Upper lobe of left lung (tissue), 6 donors: ENCODE results near the gene JMJD8. TPM values are rescaled to one million over a fixed set of nuclear protein-coding genes. Genes with fewer than 3 reads are reported as not detected.

Experiments
- ATAC-seq, 2 donors: fragments of 200-7000 bp; cut with Tn5 transposase; one replicate each; pipeline ENCODE4 v1.9.1; 2022; ENCODE audit warnings: mild to moderate bottlenecking in 2 of 2, moderate library complexity in 2 of 2; ENCODE audit not compliant: low FRiP score in 2 of 2
- DNase-seq, 2 donors: peaks; one replicate each; pipeline ENCODE4 v3.0.0-alpha.2; 2019 to 2020
- H3K27ac ChIP-seq, 4 donors: fragments of 200-600 bp; sonication (generic); one replicate each; pipeline ENCODE4 v1.5.1; 2016 to 2019
- H3K27me3 ChIP-seq, 4 donors: fragments of 200-600 bp; sonication (generic); one replicate each; pipeline ENCODE4 v1.5.1; 2017 to 2019
- H3K36me3 ChIP-seq, 4 donors: fragments of 200-600 bp; sonication (generic); one replicate each; pipeline ENCODE4 v1.5.1; 2016 to 2019
- H3K4me1 ChIP-seq, 4 donors: fragments of 200-600 bp; sonication (generic); one replicate each; pipeline ENCODE4 v1.5.1; 2018 to 2019
- H3K4me3 ChIP-seq, 4 donors: fragments of 200-600 bp; sonication (generic); one replicate each; pipeline ENCODE4 v1.5.1; 2017 to 2019; ENCODE audit warnings: mild to moderate bottlenecking in 2 of 4, moderate library complexity in 1 of 4
- H3K9me3 ChIP-seq, 4 donors: fragments of 200-600 bp; sonication (generic); one replicate each; pipeline ENCODE4 v1.5.1; 2018 to 2019
- EP300 ChIP-seq, 4 donors: sonication (generic); formaldehyde crosslinking; IDR thresholded peaks; one replicate each; pipeline ENCODE4 v1.5.1; 2017; ENCODE audit warnings: antibody characterized with exemption in 4 of 4, control low read depth in 2 of 4
- POLR2A ChIP-seq, 4 donors: fragments of 450-650 bp; IDR thresholded peaks; one replicate each; pipeline ENCODE4 v1.5.1; 2016 to 2017; ENCODE audit warnings: antibody characterized with exemption in 4 of 4, mild to moderate bottlenecking in 2 of 4
- POLR2AphosphoS5 ChIP-seq, 2 donors: sonication (generic); formaldehyde crosslinking; IDR thresholded peaks; one replicate each; pipeline ENCODE4 v1.5.1; 2017; ENCODE audit warnings: antibody characterized with exemption in 2 of 2
- WGBS, 2 donors: methylation state at CpG; one replicate each; pipeline ENCODE4 v1.1.5; 2017 to 2018; 5-methylcytosine and 5-hydroxymethylcytosine counted together
- total RNA-seq, 6 donors: library from RNA; depleted of rRNA in 4 of 6; stranded (reverse); fragments of >200 nt in 4 of 6; gene quantifications; one replicate each; pipeline versions ENCODE4 v1.1.0 to v1.2.1, GENCODE V29; 2016 to 2021
- TF ChIP-seq, protein P1 (sequence below), 6 experiments: fragments of 450-650 bp in 4 of 6; fragments of 200-600 bp in 2 of 6; sonication (generic) in 2 of 6; IDR thresholded peaks; one replicate each; pipeline ENCODE4 v1.5.1; 2016 to 2019; ENCODE audit warnings: antibody characterized with exemption in 6 of 6
- donor health status: DM: no; HTN: no; CAD: no; lungs with moderate emphysema.
- donor health status: DM: no; HTN: yes; CAD: no; lungs with severe emphysema.

The JMJD8 gene
- total RNA-seq, 6 donors from 2014 or later = 60.0 to 109 (median 65.5) TPM

DNA sequence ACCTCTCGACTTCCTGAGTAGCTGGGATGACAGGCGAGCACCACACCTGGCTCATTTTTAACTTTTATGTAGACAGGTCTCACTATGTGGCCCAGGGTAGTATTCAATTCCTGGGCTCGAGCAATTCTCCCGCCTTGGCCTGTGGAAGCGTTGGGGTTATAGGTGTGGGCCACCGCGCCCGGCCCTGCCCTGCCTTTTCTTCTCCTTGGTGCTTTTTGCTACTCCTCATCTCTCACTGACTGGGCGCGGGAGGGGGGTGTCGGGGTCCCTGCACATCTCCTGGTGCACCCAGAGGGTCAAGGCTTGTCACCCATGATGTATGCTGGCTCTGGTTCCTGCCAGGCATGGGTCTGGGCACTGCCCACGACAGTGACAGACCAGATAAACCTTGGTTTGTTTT, 39.6 kb downstream of the JMJD8 start:
- H3K27ac ChIP-seq = no peak overlapping the region
- H3K4me3 ChIP-seq = no peak overlapping the region
- no peaks in the 10 kb centered on the region for H3K9me3 ChIP-seq
- ATAC-seq (no peak), DNase-seq (peak in 1 of 2 donors; percentile 74)
- H3K27me3 ChIP-seq = no peaks in the 10 kb centered on the region
- TF ChIP-seq, protein P1, sequence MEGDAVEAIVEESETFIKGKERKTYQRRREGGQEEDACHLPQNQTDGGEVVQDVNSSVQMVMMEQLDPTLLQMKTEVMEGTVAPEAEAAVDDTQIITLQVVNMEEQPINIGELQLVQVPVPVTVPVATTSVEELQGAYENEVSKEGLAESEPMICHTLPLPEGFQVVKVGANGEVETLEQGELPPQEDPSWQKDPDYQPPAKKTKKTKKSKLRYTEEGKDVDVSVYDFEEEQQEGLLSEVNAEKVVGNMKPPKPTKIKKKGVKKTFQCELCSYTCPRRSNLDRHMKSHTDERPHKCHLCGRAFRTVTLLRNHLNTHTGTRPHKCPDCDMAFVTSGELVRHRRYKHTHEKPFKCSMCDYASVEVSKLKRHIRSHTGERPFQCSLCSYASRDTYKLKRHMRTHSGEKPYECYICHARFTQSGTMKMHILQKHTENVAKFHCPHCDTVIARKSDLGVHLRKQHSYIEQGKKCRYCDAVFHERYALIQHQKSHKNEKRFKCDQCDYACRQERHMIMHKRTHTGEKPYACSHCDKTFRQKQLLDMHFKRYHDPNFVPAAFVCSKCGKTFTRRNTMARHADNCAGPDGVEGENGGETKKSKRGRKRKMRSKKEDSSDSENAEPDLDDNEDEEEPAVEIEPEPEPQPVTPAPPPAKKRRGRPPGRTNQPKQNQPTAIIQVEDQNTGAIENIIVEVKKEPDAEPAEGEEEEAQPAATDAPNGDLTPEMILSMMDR (IDR thresholded peaks at IDR 0.05) = no peak
- no peak for TF ChIP-seq EP300 (IDR thresholded peaks at IDR 0.05)
- no peak for TF ChIP-seq POLR2AphosphoS5 (IDR thresholded peaks at IDR 0.05)
- no peak for TF ChIP-seq POLR2A (IDR thresholded peaks at IDR 0.05)
- H3K36me3 ChIP-seq = no peaks in the 10 kb centered on the region
- H3K4me1 ChIP-seq = peaks cover 28 to 91% (median 57%) of the 10 kb centered on the region in 4 donors
- 91% methylated on average over 12 of the region's 12 CpGs for WGBS, 2 donors

DNA sequence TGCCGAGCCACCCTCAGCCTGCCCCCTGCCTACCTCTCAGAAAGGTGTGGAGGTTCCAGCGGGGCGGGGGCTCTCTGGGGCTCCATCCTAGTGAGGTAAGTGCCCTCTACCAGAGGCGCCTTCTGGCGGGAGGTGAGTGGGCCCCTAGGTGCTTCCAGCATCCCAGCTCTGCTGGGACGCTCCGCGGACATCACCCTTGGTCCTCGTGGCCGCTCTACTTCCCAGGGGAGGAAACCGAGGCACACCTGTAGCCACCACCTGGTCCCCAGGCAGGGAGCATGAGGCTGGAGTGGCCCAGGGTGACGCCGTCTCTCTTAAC, 41.1 kb downstream of the JMJD8 start:
- no peaks in the 10 kb centered on the region for H3K36me3 ChIP-seq
- 88 to 92% methylated on average over 1 to 7 of the region's 13 CpGs for WGBS, 2 donors
- peak in 1 of 2 donors; percentile 74 for DNase-seq
- no peaks in the 10 kb centered on the region for H3K9me3 ChIP-seq
- H3K27ac ChIP-seq = peak overlapping the region; percentile 85 to 89 (median 88)
- peaks cover 23 to 80% (median 49%) of the 10 kb centered on the region in 4 donors for H3K4me1 ChIP-seq
- no peak for ATAC-seq
- H3K27me3 ChIP-seq = no peaks in the 10 kb centered on the region
- H3K4me3 ChIP-seq = peak overlapping the region in 3 of 4 donors; percentile 91 to 97 (median 94)
- TF ChIP-seq POLR2A (IDR thresholded peaks at IDR 0.05) = no peak
- no peak for TF ChIP-seq POLR2AphosphoS5 (IDR thresholded peaks at IDR 0.05)
- TF ChIP-seq, protein P1 (IDR thresholded peaks at IDR 0.05) = no peak
- no peak for TF ChIP-seq EP300 (IDR thresholded peaks at IDR 0.05)

DNA sequence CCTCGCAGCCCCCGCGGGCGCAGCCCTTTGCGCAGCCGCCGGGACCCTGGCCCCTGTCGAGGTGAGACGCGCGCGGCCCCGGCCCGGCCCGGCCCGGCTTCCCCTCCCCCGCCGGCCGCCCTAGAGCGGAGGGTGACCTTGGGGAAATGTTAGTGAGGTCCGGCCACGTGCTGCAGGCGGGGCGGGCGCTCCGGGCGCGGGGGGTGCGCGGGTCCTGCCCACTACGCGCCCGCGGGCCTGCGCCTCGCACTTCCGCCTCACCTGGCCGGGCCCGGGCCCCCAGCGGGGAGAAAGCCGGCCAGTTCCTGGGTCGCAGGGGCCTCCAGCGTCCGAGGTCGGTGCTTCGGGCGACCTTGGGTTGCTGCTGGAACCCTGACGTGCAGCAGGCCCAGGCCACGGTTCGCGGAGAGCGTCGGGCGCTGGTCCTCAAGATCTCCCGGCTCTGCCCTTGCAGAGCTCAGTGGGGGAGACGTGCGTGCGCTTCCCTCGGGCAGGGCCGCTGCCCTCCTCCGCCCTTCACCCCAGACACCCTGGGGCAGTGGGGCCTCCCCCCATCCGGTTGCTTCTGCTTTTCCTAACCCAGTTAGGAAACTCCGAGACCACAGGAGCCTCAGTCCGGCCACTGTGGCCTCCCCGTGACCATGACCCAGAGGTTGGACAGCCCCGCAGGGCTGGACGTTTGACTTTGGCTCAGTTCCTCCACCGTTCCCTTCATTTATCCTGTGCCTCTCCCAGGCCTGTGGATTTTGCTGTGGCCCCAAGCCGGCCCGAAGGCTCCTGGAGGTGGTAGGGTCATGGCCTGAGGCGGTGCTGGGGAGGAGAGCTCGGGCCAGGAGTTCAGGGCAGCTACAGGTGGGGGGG, 41.7 kb downstream of the JMJD8 start:
- peak; percentile 79 to 95 for DNase-seq
- no peaks in the 10 kb centered on the region for H3K9me3 ChIP-seq
- TF ChIP-seq POLR2A (IDR thresholded peaks at IDR 0.05) (peak in 1 of 4 donors; percentile 50), EP300 (IDR thresholded peaks at IDR 0.05) (no peak), POLR2AphosphoS5 (IDR thresholded peaks at IDR 0.05) (peak in 1 of 2 donors; percentile 30)
- TF ChIP-seq, protein P1 (IDR thresholded peaks at IDR 0.05) = peak in 1 of 6 experiments; percentile 6
- no peaks in the 10 kb centered on the region for H3K36me3 ChIP-seq
- peak; percentile 50 for ATAC-seq
- 0 to 9% methylated on average over 5 to 29 of the region's 72 CpGs for WGBS, 2 donors
- peak overlapping the region; percentile 91 to 97 (median 94) for H3K4me3 ChIP-seq
- H3K27me3 ChIP-seq = no peaks in the 10 kb centered on the region
- H3K27ac ChIP-seq = peak overlapping the region; percentile 85 to 89 (median 88)
- peaks cover 22 to 80% (median 49%) of the 10 kb centered on the region in 4 donors for H3K4me1 ChIP-seq

DNA sequence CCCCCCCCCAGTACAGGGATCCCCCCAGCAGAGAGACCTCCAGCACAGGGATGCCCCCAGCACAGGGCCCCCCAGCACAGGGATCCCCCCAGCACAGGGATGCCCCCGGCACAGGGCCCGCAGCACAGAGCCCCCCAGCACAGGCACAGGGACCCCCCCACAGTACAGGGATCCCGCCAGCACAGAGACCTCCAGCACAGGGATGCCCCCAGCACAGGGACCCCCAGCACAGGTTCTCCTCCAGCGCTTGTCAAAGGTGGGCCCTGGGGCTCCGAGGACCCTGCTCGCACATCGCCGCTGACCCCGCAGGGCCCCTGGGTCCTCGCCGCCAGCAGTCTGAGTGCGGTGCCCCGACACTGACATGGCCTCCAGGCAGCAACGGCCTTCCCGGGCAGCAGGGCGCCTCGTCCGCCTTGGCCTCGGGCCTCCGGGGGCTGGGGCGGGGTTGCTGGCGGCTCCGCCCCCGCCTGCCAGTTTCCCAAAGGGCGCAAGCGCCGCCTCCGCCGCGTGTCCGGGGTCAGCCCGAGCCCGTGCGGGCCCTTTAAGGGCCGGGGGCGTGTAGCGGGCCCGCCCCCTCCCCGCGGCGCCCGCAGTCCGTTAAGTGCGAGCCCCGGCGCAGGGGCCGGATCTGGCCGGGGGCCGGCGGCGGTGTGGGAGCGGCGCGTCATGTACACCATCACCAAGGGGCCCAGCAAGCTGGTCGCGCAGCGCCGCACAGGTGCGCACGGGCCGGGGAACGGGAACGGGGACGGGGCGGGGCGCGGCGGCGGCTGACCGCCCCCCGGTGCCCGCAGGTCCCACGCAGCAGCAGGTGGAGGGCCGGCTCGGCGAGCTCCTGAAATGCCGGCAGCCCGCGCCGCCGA, 42.6 kb downstream of the JMJD8 start, which contains the start of gene MCRIP2:
Gene MCRIP2, plus strand, starts transcription at position 503 of the 863 bp plus-strand sequence. Its CDS starts 164 bp downstream, at position 667.
- peaks cover 21 to 75% (median 47%) of the 10 kb centered on the region in 4 donors for H3K4me1 ChIP-seq
- no peaks in the 10 kb centered on the region for H3K36me3 ChIP-seq
- WGBS, 2 donors = no CpG with 5 or more reads among the region's 81 CpGs
- H3K27ac ChIP-seq = peak within 1 kb of the TSS; percentile 85 to 89 (median 88)
- H3K4me3 ChIP-seq = peak within 1 kb of the TSS; percentile 91 to 97 (median 94)
- H3K9me3 ChIP-seq = no peaks in the 10 kb centered on the region
- TF ChIP-seq, protein P1 (IDR thresholded peaks at IDR 0.05) = peak in 1 of 6 experiments; percentile 6
- TF ChIP-seq EP300 (IDR thresholded peaks at IDR 0.05) = no peak
- TF ChIP-seq POLR2AphosphoS5 (IDR thresholded peaks at IDR 0.05) = peak; percentile 57 to 67
- TF ChIP-seq POLR2A (IDR thresholded peaks at IDR 0.05) = peak in 3 of 4 donors; percentile 41 to 79 (median 71)
- no peaks in the 10 kb centered on the region for H3K27me3 ChIP-seq
- ATAC-seq (peak; percentile 46 to 81), DNase-seq (peak; percentile 92 to 97)
